Umbilical cord (tissue), 2 donors: ENCODE results near the gene BPGM. TPM values are rescaled to one million over a fixed set of nuclear protein-coding genes. Genes with fewer than 3 reads are reported as not detected.

Experiments
- DNase-seq: peaks from one replicate; pipeline ENCODE4 v3.0.0-alpha.2; 2015; ENCODE audit warnings: low spot score
- total RNA-seq: library from RNA; depleted of rRNA; stranded (reverse); fragments of >200 nt; gene quantifications from one replicate; pipeline ENCODE4 v1.2.3, GENCODE V29; 2014; ENCODE audit warnings: low replicate concordance; ENCODE audit not compliant: insufficient read depth

BPGM gene
- total RNA-seq, 1 donor from 2014 or later: 96.8 TPM

DNA sequence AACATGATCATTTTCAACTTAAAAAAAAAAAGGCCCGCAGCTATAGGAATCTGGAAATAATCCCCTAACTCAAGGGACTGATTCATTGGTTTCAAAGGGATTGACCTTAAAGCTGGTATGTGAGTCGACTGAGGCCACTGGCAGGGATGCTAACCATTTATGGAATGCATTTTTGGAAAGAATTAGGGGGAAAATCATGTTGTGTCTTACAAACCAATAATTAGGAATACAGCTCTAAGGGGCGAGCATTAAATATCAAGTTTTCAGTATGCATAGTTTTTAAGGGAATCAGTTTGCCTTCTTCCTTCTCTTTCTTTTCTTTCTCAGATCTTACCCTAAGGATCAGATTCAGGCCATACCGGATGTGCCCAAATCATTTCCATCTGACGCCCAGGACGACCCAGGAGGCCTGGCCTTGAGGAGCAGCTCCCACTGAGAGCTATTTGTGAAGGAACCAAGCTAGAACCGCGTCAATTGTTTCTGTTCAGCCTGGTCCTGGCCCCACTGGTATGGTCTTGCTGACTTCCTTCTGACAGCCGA, 48.7 kb downstream of the BPGM start:
- DNase-seq: peak; percentile 80

GRCh38 chr7:134696261-134696660, 49.6 kb downstream of the BPGM start:
- no peak for DNase-seq

DNA sequence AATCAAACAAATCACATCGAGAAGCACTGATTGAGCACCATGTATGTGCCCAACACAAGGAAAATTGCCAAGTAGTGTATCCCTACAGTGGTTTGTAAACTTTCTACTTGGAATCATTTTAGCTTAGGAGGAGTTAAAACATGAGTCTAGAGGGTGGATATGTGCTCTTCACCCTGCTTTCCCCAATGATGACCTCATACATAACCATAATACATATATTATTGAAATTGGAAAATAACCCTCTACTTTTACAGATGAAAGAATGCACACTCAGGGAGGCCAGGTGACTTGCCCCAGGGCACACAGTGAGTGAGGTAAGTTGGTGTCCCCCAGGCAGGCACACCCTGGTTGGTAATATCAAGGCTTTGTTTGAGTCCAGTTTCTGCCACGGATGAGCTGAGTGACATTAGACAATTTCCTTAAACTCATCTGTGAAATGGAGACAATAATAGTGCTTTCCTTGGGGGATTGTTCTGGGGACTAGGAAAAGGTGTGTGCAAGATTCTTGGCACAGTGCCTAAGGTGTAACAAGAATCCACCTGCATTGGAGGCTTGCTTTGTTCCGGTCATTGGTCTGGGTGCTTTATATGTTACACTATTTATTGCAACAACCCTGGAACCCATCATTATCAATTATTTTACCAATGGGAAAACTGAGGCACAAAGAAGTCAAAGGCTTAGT, 50.7 kb downstream of the BPGM start:
- DNase-seq: no peak

- DNase-seq: no peak
Measured at GRCh38 chr7:134698481-134698880, 51.8 kb downstream of the BPGM start.

DNA sequence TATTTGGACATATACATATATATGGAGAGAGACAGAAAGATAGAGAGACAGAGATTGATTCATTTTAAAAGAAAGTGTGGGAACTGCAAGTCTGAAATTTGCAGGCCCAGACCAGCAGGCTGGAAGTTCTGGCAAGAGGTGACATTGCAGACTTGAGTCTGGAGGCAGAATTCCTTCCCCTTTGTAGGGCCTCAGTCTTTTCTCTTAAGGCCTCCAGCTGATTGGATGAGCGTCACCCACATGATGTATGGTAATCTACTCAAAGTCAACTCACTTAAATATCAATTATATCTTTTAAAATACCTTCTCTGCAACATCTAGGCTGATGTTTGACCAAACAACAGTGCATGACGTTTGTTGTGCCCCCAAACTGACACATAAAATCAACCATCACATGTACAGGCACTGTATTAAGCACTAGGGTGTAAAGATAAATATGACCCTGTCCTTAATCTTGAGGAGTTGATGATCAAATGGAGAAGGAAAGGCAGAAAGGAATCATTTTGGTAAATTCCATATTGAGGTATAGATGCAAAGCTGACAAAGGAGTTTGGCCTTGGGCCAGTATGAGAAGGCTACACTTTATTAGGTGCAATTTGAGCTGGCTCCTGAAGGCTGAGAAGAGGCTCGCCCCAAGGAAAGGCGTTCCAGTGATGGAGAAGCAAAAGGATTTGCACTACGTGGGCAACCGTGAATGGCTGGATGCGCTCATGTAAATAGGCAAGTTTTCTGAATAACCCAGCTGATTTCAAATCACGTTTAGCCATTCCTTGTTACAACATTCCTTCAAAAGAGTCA, 52.6 kb downstream of the BPGM start:
- no peak for DNase-seq

DNA sequence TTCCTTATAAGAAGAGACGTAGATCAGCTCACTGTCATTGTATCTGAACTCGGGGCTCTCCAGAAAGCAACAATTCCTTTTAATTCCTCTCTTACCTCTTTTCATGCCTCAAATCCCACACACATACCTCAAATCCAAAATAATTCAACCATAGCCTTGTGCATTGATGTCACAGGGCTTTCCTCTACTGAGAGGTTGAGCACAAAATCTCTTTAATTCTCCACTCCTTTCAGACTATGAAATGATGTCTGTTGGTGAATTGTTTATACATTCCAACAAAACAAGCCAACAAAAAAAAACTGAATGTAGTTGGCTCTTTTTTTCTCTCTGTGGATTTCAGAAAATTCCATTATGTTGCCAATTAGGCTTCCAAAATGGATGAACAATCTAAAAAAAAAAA, 53.2 kb downstream of the BPGM start:
- no peak for DNase-seq

- DNase-seq: no peak
Measured at GRCh38 chr7:134701272-134701671, 54.6 kb downstream of the BPGM start.

DNA sequence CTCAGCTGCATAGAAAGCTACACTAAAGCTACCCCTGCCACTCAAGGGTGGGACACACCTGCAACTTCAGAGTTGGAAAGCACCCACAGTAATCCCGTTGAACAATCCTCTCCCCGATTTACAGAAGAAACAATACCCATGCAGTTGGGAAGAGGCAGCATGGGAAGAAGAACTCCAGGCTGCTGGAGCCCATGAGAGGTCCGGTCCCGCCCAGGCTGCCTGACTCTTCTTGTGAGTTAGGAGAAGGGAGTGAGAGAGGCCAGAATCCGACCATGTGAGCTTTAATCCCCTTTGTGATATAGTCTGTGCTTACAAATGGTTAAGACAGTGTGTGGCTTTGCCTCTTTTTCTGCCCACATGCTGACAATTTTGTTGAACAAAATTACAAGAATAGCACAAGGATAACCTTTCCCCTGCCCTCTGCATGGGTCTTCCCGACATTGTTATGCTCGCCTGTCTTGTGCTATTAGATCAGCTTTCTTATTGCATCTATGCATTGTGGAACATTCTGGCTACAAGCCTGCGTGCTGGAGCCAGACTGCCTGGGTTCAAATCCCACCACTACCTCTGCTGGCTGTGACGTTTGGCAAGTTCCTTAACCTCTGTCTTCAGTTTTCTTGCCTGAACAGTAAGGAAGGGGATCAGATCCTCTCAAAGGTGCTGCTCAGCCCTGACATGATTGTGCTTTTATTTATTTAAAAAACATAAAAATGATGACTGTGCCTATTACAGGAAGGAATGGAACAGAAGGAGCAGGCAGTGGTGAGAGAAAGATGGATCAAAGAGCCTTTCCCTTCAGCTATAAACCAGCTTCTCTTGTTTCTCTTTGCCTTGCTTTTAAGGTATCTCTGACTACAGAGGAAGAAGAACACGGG, 56.0 kb downstream of the BPGM start:
- DNase-seq: no peak

DNA sequence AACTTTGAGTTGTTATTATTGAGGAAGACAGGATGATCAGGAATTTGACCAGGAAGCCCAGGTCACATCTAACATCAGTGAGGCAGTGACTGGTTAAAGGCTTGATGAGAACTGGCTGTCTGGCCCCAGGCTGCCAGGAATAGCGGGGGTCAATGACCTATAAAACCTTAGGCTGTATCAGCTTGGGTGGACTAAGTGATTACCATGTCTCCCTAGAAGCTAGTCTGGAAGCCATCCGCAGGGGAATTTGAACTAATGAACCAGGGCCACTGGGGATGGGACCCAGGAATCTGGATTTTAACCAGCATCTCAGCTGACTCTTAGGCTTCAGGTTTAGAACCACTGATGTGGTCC, 56.6 kb downstream of the BPGM start:
- DNase-seq: no peak

DNA sequence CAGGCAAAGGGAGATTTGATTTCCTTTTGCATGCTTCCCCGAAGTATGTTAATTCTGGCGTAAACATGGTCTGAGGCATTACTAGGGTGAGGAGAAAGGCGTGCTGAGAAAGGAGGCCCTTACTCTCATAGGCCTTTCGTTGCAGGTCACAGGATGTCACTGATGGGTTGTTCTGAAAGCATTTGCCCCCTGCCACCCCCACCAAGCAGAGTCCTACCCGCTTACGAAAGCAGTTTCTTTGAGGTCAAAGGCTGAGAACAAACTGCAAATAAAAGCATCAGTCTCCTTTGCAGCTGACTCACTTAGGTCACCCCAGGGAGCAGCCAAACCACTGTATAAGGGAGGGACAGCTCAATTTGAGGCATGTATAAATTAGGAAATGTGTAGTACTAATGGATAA, 57.1 kb downstream of the BPGM start:
- DNase-seq: no peak

DNA sequence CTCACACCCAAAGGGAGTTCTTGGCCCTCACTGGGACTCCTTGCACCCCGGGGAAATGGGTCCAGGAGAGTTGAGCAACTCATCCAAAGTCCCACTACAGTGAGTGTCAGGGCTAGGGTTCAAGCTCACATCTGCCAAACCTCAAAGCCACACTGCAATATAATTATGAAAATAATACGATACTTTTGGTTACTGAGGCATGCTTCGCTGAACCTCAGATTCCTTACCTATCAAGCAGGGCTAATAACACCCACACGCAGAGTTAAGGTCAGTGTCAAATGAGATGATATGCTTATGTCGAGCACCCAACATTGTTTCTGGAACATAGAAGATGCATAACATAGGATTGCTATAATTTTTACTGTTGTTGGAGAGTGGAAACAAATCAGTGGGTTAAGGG, 58.2 kb downstream of the BPGM start:
- no peak for DNase-seq

GRCh38 chr7:134705716-134706115, 59.1 kb downstream of the BPGM start:
- no peak for DNase-seq

GRCh38 chr7:134706468-134706867, 59.8 kb downstream of the BPGM start:
- DNase-seq: no peak

DNA sequence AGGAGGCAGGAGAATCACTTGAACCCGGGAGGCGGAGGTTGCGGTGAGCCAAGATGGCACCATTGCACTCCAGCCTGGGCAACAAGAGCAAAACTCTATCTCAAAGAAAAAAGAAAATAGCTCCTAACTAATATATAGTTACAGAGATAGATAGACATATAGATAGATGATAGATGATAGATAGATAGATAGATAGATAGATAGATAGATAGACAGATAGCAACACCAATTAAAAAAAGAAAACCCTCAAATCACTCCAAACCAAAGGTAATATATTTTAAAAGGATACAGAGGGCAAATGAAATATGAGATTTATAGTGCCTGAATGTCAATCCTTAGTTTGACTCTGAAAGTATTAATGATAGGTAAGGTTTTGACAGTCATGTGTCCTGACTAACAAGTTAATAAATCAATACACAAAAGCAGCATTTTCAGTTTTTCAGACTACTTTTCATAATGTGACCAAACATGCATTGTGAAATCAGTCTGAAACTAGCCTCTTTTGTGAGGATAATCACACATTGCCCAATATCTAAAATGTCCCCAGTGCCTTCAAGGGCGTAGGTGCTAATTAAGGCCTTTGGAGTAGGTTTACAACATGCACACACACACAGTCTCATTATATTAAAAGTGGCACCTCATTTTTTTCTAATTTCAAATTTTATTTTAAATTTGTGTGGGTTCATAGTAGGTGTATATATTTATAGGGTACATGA, 61.2 kb downstream of the BPGM start:
- DNase-seq: no peak

GRCh38 chr7:134708692-134709091, 62.0 kb downstream of the BPGM start:
- no peak for DNase-seq

DNA sequence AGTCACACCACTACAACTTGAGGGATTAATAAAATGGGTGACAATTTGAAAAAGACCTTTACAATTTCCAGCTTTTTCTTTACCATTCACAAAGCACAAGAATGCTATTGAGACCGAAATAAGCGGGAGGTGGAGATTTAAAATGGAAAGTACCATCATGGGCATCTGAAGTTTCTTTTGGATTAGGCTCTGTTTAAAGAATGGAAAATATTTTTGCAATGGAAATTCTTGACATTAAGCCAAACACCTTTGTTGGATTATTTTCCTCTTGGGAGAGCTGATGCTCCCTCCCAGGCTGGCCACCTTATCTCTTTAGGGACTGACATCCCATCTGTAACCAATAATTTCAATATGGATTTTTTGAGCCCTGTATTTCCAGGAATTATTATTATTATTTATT, 62.5 kb downstream of the BPGM start:
- no peak for DNase-seq

DNA sequence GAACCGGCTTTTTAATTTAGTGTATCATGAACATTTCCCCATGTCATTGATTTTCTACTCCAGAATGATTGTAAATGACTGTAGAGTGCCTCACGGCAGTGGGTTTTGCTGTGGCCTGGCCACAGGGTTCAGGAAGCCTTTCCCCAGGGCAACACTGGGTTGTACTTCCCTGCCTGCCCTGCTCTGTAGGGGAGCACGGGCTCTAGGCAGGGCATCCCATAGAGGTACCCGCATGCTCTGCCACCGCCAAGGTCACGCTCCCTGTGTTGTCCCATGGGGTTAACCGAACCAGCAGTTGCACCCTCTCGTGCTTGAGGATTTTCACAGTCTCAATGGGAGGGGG, 63.8 kb downstream of the BPGM start:
- no peak for DNase-seq

DNA sequence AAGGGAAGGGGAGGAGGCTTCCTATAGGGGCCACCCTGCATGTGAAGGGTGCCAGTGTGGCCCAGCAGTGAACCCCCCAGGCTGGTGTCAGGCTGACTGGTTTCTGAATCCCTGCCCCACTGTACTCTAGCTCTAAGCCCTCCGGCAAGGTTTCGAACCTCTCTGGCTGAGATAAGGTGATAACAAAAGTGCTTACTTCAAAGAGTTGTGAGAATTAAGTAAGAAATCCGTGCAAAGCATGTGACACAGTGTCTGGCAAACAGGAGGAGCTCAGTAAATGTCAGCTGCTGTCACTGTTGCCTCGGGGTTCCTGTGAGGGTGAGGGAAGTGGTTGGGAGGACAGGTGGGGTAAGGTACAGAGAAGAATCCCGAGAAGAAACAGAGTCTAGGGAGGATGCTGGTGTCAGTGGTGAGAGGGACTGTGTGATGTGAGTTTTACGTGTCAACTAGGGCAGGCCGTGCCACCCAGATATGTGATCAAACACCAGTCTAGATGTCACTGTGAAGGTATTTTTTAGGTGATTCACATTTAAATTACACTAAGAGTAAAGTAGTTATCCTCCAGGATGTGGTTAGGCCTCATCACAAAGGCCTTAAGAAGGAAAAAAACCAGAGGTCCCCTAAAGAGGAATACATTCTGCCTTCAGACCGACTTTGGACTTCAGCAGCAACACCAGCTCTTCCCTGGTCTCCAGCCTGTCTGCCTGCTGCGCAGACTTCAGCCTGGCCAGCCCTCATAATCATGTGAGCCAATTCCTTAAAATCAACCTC, 64.4 kb downstream of the BPGM start:
- peak; percentile 80 for DNase-seq

DNA sequence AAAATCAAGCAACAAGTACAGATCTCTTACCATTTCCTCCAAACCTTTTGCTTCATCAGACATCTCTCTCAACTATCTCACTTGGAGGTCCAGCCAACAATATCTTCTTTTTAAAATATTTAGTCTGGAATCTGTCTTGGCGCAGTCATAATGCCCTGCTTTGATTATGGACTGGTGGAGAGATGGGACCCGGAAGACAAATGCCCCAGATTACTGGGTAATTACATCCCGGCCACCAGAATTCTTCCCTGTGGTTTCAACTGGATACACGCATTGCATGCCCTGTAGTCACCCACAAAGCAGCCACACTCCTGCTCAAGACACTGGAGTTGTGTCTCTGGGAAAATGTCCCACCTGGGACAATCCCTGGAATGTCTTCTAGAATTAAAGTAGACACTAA, 65.5 kb downstream of the BPGM start:
- no peak for DNase-seq

DNA sequence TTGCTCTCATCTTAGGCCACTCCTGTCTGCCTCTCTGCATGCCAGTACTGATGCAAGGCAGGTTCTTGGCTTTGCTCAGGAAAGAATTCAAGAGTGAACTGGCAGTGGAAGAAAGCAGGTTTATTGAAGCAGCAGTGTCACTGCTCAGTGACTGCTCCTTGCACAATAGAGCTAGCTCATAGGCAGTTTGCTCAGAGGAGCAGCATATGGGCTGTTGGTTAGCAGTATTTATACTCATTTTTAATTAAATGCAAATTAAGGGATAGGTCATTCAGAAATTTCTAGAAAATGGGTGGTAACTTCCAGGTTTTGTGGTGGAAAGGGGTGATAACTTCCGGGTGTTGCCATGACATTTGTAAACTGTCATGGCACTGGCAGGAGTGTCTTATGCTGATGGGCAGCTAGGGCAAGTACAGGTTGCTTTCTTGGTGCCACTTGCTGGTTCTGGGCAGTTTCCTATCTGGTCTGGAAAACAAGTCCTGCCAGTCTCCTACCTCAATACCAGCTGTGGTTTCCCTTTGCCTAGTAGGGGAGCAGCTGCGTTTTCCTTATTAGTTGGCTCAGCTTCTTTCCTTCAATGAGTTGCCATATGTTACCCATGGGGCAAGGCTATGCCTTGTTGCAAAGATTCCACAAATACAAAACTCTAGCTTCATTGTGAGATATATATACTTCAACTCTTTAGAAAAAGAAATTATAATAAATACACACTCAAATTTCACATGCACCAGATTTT, 68.0 kb downstream of the BPGM start:
- DNase-seq: no peak
